ENCODE data around the gene FRRS1L. TPM values are rescaled to one million over a fixed set of nuclear protein-coding genes. Genes with fewer than 3 reads are reported as not detected.

Gene FRRS1L
- total and polyA plus RNA-seq, 9 donors: 8.3 to 49.8 (median 27.5) TPM

- 93 to 96% (median 95%) methylated on average over 3 of the region's 3 CpGs for WGBS, 3 donors
- H3K36me3 ChIP-seq: no peaks in the 10 kb centered on the region
Measured at GRCh38 chr9:109162677-109163076, 4.4 kb downstream of the FRRS1L start.

GRCh38 chr9:109161471-109161870, 5.6 kb downstream of the FRRS1L start:
- 89 to 93% (median 89%) methylated on average over 3 of the region's 3 CpGs for WGBS, 3 donors
- Histone ChIP-seq H3K9me3 (no peaks in the 10 kb centered on the region), H3K27me3 (no peaks in the 10 kb centered on the region), H3K4me1 (ENCODE audit: insufficient read depth) (no peaks in the 10 kb centered on the region), H3K27ac (no peak overlapping the region), H3K4me3 (no peak overlapping the region), H3K36me3 (no peaks in the 10 kb centered on the region)
- TF ChIP-seq EP300 (IDR thresholded peaks at IDR 0.05) (no peak), POLR2A (IDR thresholded peaks at IDR 0.05) (no peak), CTCF (IDR thresholded peaks at IDR 0.05) (no peak)
- intact Hi-C loops (cut with DNase I): loop anchor here in 1 of 4 donors (10.0 kb wide), 1 partner anchor 73 kb away; no protein-coding TSS in a partner anchor
- no peak for DNase-seq

More at GRCh38 chr9:109162677-109163076, 4.4 kb downstream of the FRRS1L start:
- no peak for DNase-seq
- H3K27me3 ChIP-seq: no peaks in the 10 kb centered on the region
- TF ChIP-seq POLR2A (IDR thresholded peaks at IDR 0.05) (no peak), EP300 (IDR thresholded peaks at IDR 0.05) (no peak), CTCF (IDR thresholded peaks at IDR 0.05) (no peak)
- no peaks in the 10 kb centered on the region for H3K4me1 ChIP-seq (ENCODE audit: insufficient read depth)
- no peak overlapping the region for H3K27ac ChIP-seq
- H3K9me3 ChIP-seq: no peaks in the 10 kb centered on the region
- H3K4me3 ChIP-seq: no peak overlapping the region
- intact Hi-C loops (cut with DNase I): loop anchor here in 1 of 4 donors (10.0 kb wide), 1 partner anchor 72 kb away; no protein-coding TSS in a partner anchor

GRCh38 chr9:109159583-109159982, 7.5 kb downstream of the FRRS1L start:
- no peak for TF ChIP-seq EP300 (IDR thresholded peaks at IDR 0.05)
- intact Hi-C loops (cut with DNase I): no loop called here
- Histone ChIP-seq H3K9me3 (no peaks in the 10 kb centered on the region), H3K27me3 (no peaks in the 10 kb centered on the region), H3K36me3 (no peaks in the 10 kb centered on the region), H3K4me1 (ENCODE audit: insufficient read depth) (no peaks in the 10 kb centered on the region), H3K4me3 (no peak overlapping the region), H3K27ac (no peak overlapping the region)
- DNase-seq: no peak
- WGBS, 3 donors: 92 to 97% (median 94%) methylated on average over 4 of the region's 4 CpGs

DNA sequence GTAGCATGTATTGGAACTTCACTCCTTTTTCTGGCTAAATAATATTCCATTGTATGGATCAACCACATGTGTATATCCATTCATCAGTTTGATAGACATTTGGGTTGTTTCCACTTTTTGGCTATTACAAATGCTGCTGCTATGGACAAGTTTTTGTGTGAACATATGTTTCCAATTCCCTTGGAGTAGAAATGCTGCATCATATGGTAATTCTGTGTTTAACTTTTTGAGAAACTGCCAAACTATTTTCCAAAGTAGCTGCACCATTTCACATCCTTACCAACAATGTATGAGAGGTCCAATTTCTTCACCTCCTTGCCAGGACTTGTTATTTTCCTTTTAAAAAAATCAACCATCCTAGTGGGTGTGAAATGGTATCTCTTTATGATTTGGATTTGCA, 8.4 kb downstream of the FRRS1L start:
- Histone ChIP-seq H3K27me3 (no peaks in the 10 kb centered on the region), H3K36me3 (no peaks in the 10 kb centered on the region), H3K4me1 (ENCODE audit: insufficient read depth) (no peaks in the 10 kb centered on the region), H3K9me3 (no peaks in the 10 kb centered on the region), H3K4me3 (no peak overlapping the region), H3K27ac (no peak overlapping the region)
- TF ChIP-seq CTCF (IDR thresholded peaks at IDR 0.05) (no peak), POLR2A (IDR thresholded peaks at IDR 0.05) (no peak), EP300 (IDR thresholded peaks at IDR 0.05) (no peak)
- DNase-seq: no peak
- intact Hi-C loops (cut with DNase I): no loop called here

- WGBS, 3 donors: 80 to 83% (median 81%) methylated on average over 8 of the region's 8 CpGs
- H3K4me1 ChIP-seq (ENCODE audit: insufficient read depth): no peaks in the 10 kb centered on the region
- no peaks in the 10 kb centered on the region for H3K9me3 ChIP-seq
- DNase-seq: no peak
- no peak for TF ChIP-seq CTCF (IDR thresholded peaks at IDR 0.05)
- no peak overlapping the region for H3K4me3 ChIP-seq
- intact Hi-C loops (cut with DNase I): no loop called here
- no peak overlapping the region for H3K27ac ChIP-seq
- no peaks in the 10 kb centered on the region for H3K36me3 ChIP-seq
- H3K27me3 ChIP-seq: no peaks in the 10 kb centered on the region
Measured at GRCh38 chr9:109156708-109157107, 10.3 kb downstream of the FRRS1L start.

Data from ovary (tissue), 9 donors.